HFF-Myc (cell line): ENCODE data around the gene NFS1.

Experiments
- DNase-seq: peaks from one replicate; pipeline ENCODE4 v3.0.0-alpha.2; 2011; ENCODE audit warnings: low read depth; ENCODE audit errors: extremely low read depth
- H3K4me3 ChIP-seq: replicated peaks from 2 replicates; pipeline ENCODE4 v1.5.1; 2011; ENCODE audit warnings: low read depth, mild to moderate bottlenecking, control low read depth, low read length
- CTCF ChIP-seq: IDR thresholded peaks from 2 replicates; pipeline ENCODE4 v1.5.1; 2012; ENCODE audit warnings: mild to moderate bottlenecking, low read depth, low read length, control low read depth; ENCODE audit errors: missing control alignments

The NFS1 gene

GRCh38 chr20:35663516-35664465, 35.4 kb downstream of the NFS1 start:
- peak; percentile 11 for DNase-seq
- H3K4me3 ChIP-seq = peak overlapping the region; percentile 99
- no peak for TF ChIP-seq CTCF

- DNase-seq = no peak
- TF ChIP-seq CTCF = no peak
- H3K4me3 ChIP-seq = peak overlapping the region; percentile 99
Measured at GRCh38 chr20:35662551-35662950, 36.6 kb downstream of the NFS1 start.

GRCh38 chr20:35661908-35662307, 37.2 kb downstream of the NFS1 start:
- peak overlapping the region; percentile 99 for H3K4me3 ChIP-seq
- TF ChIP-seq CTCF = no peak
- DNase-seq = no peak

- H3K4me3 ChIP-seq = no peak overlapping the region; the same call in 1 of the 2 replicates
- no peak for DNase-seq
- TF ChIP-seq CTCF = no peak
Measured at GRCh38 chr20:35661053-35661452, 38.1 kb downstream of the NFS1 start.

GRCh38 chr20:35660122-35660937, 38.8 kb downstream of the NFS1 start:
- no peak overlapping the region for H3K4me3 ChIP-seq
- no peak for DNase-seq
- TF ChIP-seq CTCF = no peak

GRCh38 chr20:35657271-35657670, 41.9 kb downstream of the NFS1 start:
- DNase-seq = no peak
- H3K4me3 ChIP-seq = no peak overlapping the region
- no peak for TF ChIP-seq CTCF
